Measurements from ENCODE around the gene NFATC1.

GRCh38 chr18:79570266-79571201 is 174.8 kb downstream of the NFATC1 start:
- no peak for TF ChIP-seq POLR2A (IDR thresholded peaks at IDR 0.05)
- TF ChIP-seq CTCF (IDR thresholded peaks at IDR 0.05) = no peak

All from vagina (tissue), 2 donors.